ENCODE measurements around the gene MAPKAPK2.

The MAPKAPK2 gene

GRCh38 chr1:206708058-206708457 is 23.4 kb downstream of the MAPKAPK2 start:
- Mint-ChIP-seq H3K27me3 (ENCODE audit: low read depth) (no peaks in the 10 kb centered on the region), H3K4me3 (no peak overlapping the region), H3K4me1 (ENCODE audit: low read depth) (peaks cover 70% of the 10 kb centered on the region), H3K9me3 (no peaks in the 10 kb centered on the region), H3K36me3 (ENCODE audit: low read depth) (peaks cover under 1% of the 10 kb centered on the region), H3K27ac (no peak overlapping the region)
- DNase-seq (ENCODE audit: low spot score) = no peak

DNA sequence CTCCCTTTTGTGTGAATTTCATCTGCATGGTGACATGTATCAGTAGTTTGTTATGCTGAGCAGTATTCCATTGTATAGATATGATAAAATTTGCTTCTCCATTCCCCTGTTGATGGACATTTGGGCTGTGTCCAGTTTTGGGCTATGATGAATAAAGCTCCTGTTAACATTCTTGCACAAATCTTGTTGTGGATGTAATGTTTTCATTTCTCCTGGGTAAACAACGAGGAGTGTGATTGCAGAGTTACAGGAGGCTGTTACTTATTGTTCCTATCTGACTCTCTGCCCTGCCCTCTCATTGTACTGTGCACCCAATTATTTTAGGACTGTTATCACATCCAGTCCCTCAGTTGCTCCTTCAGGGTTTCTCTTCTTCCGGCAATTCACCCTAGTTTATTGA is 24.2 kb downstream of the MAPKAPK2 start:
- H3K4me3 Mint-ChIP-seq = no peak overlapping the region
- peaks cover 70% of the 10 kb centered on the region for H3K4me1 Mint-ChIP-seq (ENCODE audit: low read depth)
- peaks cover 3% of the 10 kb centered on the region for H3K36me3 Mint-ChIP-seq (ENCODE audit: low read depth)
- H3K9me3 Mint-ChIP-seq = no peaks in the 10 kb centered on the region
- DNase-seq (ENCODE audit: low spot score) = no peak
- no peaks in the 10 kb centered on the region for H3K27me3 Mint-ChIP-seq (ENCODE audit: low read depth)
- H3K27ac Mint-ChIP-seq = no peak overlapping the region

DNA sequence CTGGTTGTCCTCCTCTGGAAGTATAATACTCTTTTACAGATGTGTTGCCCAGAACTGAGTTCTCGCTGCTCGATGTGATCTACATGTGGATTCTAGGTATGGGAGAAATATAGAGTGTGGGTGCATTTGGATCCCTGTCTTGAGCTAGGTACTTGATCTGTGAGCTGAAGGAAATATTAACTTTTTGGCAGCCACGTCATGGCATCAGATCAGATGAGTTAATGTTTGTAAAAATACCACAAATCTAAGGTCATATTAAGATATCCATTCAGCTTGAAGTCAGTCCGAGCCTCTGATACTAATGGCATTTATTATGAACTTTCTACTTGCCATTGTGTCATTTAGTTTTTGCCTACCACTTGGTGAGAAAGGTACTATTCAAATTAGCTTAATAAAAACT is 24.6 kb downstream of the MAPKAPK2 start:
- Mint-ChIP-seq H3K4me1 (ENCODE audit: low read depth) (peaks cover 70% of the 10 kb centered on the region), H3K27ac (no peak overlapping the region), H3K27me3 (ENCODE audit: low read depth) (no peaks in the 10 kb centered on the region), H3K9me3 (no peaks in the 10 kb centered on the region), H3K36me3 (ENCODE audit: low read depth) (peaks cover 3% of the 10 kb centered on the region), H3K4me3 (no peak overlapping the region)
- no peak for DNase-seq (ENCODE audit: low spot score)

DNA sequence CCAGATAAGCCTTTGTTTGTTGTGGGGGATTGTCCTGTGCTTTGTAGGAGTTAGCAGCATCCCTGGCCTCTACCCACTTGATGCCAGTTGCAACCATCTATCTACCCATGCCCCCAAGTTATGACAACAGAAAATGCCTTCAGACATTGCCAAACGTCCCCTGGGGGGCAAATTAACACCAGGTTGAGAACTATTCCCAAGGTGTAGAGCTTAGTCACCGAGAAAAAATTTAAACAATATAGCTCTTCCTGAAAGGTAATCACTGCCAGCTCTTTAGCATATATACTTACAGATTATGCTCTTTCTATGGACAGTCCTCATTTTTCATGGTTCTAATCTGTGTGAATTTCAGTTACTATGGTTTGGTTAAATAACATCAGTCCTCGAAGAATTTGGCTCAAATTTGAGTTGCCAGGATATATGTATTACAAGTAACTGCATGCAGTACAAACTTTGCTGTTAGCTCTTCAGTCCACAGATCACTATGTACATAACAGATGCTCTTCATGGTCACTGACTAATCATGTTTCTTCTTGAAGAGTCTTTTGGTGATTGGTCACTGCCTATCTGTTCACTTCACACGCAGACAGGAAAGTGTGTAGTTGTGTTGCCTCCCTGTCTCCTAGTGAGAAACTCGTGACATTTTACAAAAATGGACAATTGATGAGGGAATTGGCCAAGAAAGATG is 25.2 kb downstream of the MAPKAPK2 start:
- no peaks in the 10 kb centered on the region for H3K9me3 Mint-ChIP-seq
- H3K4me3 Mint-ChIP-seq = no peak overlapping the region
- H3K27ac Mint-ChIP-seq = no peak overlapping the region
- H3K4me1 Mint-ChIP-seq (ENCODE audit: low read depth) = peaks cover 69% of the 10 kb centered on the region
- peaks cover 5% of the 10 kb centered on the region for H3K36me3 Mint-ChIP-seq (ENCODE audit: low read depth)
- no peak for DNase-seq (ENCODE audit: low spot score)
- H3K27me3 Mint-ChIP-seq (ENCODE audit: low read depth) = no peaks in the 10 kb centered on the region

GRCh38 chr1:206710460-206710823 is 25.7 kb downstream of the MAPKAPK2 start:
- no peak overlapping the region for H3K4me3 Mint-ChIP-seq
- no peak overlapping the region for H3K27ac Mint-ChIP-seq
- no peaks in the 10 kb centered on the region for H3K9me3 Mint-ChIP-seq
- peaks cover 69% of the 10 kb centered on the region for H3K4me1 Mint-ChIP-seq (ENCODE audit: low read depth)
- H3K36me3 Mint-ChIP-seq (ENCODE audit: low read depth) = peaks cover 5% of the 10 kb centered on the region
- H3K27me3 Mint-ChIP-seq (ENCODE audit: low read depth) = no peaks in the 10 kb centered on the region
- no peak for DNase-seq (ENCODE audit: low spot score)

- H3K4me3 Mint-ChIP-seq = peak overlapping the region; percentile 62
- H3K27ac Mint-ChIP-seq = peak overlapping the region; percentile 64
- H3K9me3 Mint-ChIP-seq = no peaks in the 10 kb centered on the region
- no peak for DNase-seq (ENCODE audit: low spot score)
- peaks cover 5% of the 10 kb centered on the region for H3K36me3 Mint-ChIP-seq (ENCODE audit: low read depth)
- H3K27me3 Mint-ChIP-seq (ENCODE audit: low read depth) = no peaks in the 10 kb centered on the region
- peaks cover 77% of the 10 kb centered on the region for H3K4me1 Mint-ChIP-seq (ENCODE audit: low read depth)
Observed at GRCh38 chr1:206713070-206713469, 28.4 kb downstream of the MAPKAPK2 start.

- peak overlapping the region; percentile 49 for H3K27ac Mint-ChIP-seq
- DNase-seq (ENCODE audit: low spot score) = no peak
- H3K36me3 Mint-ChIP-seq (ENCODE audit: low read depth) = peaks cover 5% of the 10 kb centered on the region
- peaks cover 73% of the 10 kb centered on the region for H3K4me1 Mint-ChIP-seq (ENCODE audit: low read depth)
- H3K27me3 Mint-ChIP-seq (ENCODE audit: low read depth) = no peaks in the 10 kb centered on the region
- no peak overlapping the region for H3K4me3 Mint-ChIP-seq
- no peaks in the 10 kb centered on the region for H3K9me3 Mint-ChIP-seq
Observed at GRCh38 chr1:206713910-206714312, 29.2 kb downstream of the MAPKAPK2 start.

GRCh38 chr1:206714331-206715058 is 29.8 kb downstream of the MAPKAPK2 start:
- Mint-ChIP-seq H3K27ac (peak overlapping the region; percentile 60), H3K4me3 (peak overlapping the region; percentile 76), H3K36me3 (ENCODE audit: low read depth) (peaks cover 5% of the 10 kb centered on the region), H3K4me1 (ENCODE audit: low read depth) (peaks cover 72% of the 10 kb centered on the region), H3K9me3 (no peaks in the 10 kb centered on the region), H3K27me3 (ENCODE audit: low read depth) (no peaks in the 10 kb centered on the region)
- DNase-seq (ENCODE audit: low spot score) = no peak

DNA sequence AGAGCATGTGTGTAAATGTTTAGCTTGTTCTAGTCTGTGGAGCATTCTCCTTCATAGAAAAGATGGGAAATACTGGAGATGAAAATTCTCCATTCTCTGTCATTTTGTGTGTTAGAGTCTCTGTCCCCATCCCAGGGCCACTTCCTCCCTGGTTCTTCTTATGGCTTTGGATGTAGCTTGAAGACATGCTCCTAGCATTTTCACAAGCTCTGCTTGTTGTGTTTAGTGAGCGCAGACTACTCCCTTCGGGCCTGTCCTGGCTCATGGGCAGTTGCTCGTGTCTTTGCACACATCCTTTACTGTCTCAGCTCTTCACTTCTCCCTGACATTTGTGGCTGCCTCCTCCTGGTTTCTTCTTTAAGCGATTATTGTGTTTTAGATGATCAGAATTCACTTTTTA is 30.4 kb downstream of the MAPKAPK2 start:
- H3K4me1 Mint-ChIP-seq (ENCODE audit: low read depth) = peaks cover 74% of the 10 kb centered on the region
- H3K27ac Mint-ChIP-seq = peak overlapping the region; percentile 90
- no peak for DNase-seq (ENCODE audit: low spot score)
- H3K36me3 Mint-ChIP-seq (ENCODE audit: low read depth) = peaks cover 5% of the 10 kb centered on the region
- no peaks in the 10 kb centered on the region for H3K27me3 Mint-ChIP-seq (ENCODE audit: low read depth)
- H3K9me3 Mint-ChIP-seq = no peaks in the 10 kb centered on the region
- peak overlapping the region; percentile 76 for H3K4me3 Mint-ChIP-seq

DNA sequence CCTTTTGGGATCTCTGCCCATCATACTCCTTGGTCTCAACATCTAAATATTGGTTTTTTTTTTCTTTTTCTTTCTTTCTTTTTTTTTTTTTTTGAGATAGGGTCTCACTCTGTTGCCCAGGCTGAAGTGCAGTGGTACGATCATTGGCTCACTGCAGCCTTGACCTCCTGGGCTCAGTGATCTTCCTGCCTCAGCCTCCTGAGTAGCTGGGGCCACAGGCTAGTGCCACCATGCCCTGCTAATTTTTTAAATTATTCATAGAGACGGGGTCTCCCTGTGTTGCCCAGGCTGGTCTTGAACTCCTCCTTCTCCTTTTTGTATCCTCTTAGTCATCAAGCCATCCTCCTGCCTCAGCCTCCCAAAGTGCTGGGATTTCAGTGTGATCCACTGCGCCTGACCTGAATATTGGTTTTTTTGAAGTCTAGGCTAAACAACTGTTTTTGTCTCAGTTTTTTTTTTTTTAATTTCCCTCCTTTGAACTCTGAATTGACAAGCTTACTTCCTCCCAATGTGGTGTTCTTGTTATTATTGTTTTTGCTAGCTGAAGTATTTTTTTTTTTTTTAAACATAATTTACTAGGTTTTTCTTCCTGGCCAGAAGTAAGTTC is 30.9 kb downstream of the MAPKAPK2 start:
- Mint-ChIP-seq H3K36me3 (ENCODE audit: low read depth) (peaks cover 5% of the 10 kb centered on the region), H3K27ac (peak overlapping the region; percentile 90), H3K27me3 (ENCODE audit: low read depth) (no peaks in the 10 kb centered on the region), H3K9me3 (no peaks in the 10 kb centered on the region), H3K4me3 (peak overlapping the region; percentile 76), H3K4me1 (ENCODE audit: low read depth) (peaks cover 69% of the 10 kb centered on the region)
- DNase-seq (ENCODE audit: low spot score) = no peak

GRCh38 chr1:206716159-206716869 is 31.6 kb downstream of the MAPKAPK2 start:
- DNase-seq (ENCODE audit: low spot score) = no peak
- peaks cover 5% of the 10 kb centered on the region for H3K36me3 Mint-ChIP-seq (ENCODE audit: low read depth)
- H3K4me3 Mint-ChIP-seq = peak overlapping the region; percentile 76
- no peaks in the 10 kb centered on the region for H3K27me3 Mint-ChIP-seq (ENCODE audit: low read depth)
- H3K27ac Mint-ChIP-seq = peak overlapping the region; percentile 90
- H3K9me3 Mint-ChIP-seq = no peaks in the 10 kb centered on the region
- H3K4me1 Mint-ChIP-seq (ENCODE audit: low read depth) = peaks cover 74% of the 10 kb centered on the region

DNA sequence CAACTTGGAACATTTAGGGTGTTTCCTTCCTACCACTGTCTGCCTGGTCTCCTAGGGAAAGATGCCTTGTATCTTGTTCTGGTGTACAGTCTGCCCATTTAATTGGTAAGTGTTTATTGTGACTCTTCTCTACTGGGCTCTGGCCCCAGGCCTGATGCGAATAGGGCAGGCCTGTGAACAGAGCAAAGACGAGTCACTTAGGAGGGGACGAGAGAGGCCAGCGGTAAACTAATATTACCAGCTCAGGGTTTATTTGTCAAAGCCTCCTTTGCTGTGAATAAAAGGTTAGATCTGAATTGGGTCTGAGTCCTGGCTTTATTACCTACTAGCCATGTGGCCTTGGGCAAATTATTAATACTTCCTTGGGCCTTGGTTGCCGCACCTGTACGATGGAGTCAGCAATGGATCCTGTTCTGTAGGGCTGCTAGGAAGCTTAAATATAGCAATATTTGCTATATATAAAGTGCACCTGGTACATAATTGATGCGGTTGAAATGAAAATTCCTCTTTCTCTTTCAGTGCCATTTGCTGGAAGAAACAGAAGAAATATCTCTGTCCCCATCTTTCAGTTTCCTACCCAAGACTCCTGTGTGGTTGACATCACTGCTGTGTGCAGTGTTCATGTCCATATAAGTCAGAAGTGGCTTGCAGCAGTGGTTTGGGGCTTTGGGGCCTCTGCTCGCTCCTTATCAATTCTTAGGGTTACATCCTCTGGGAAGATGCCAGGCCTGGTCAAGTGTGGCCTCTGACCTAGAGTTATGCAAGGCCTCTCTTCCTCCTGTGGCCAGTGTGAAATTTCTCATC is 32.4 kb downstream of the MAPKAPK2 start:
- Mint-ChIP-seq H3K36me3 (ENCODE audit: low read depth) (peaks cover 5% of the 10 kb centered on the region), H3K27ac (peak overlapping the region; percentile 90), H3K4me1 (ENCODE audit: low read depth) (peaks cover 73% of the 10 kb centered on the region), H3K27me3 (ENCODE audit: low read depth) (no peaks in the 10 kb centered on the region), H3K9me3 (no peaks in the 10 kb centered on the region), H3K4me3 (peak overlapping the region; percentile 76)
- DNase-seq (ENCODE audit: low spot score) = peak; percentile 52

GRCh38 chr1:206717674-206717989 is 32.9 kb downstream of the MAPKAPK2 start:
- H3K27ac Mint-ChIP-seq = peak overlapping the region; percentile 90
- H3K4me3 Mint-ChIP-seq = peak overlapping the region; percentile 76

More at GRCh38 chr1:206717674-206717989, 32.9 kb downstream of the MAPKAPK2 start:
- H3K4me1 Mint-ChIP-seq (ENCODE audit: low read depth) = peaks cover 70% of the 10 kb centered on the region
- no peak for DNase-seq (ENCODE audit: low spot score)
- peaks cover 5% of the 10 kb centered on the region for H3K36me3 Mint-ChIP-seq (ENCODE audit: low read depth)
- no peaks in the 10 kb centered on the region for H3K27me3 Mint-ChIP-seq (ENCODE audit: low read depth)
- no peaks in the 10 kb centered on the region for H3K9me3 Mint-ChIP-seq

Measured in T-helper 2 cell treated with Interferon-gamma antibody and Interleukin-4, amounts not matched to agents 5 μg/mL and 100 μg/mL, for 36 hours (primary cell).